Stimulated activated CD8-positive, alpha-beta memory T cell treated with anti-CD3 and anti-CD28 coated beads, Interleukin-15, amount 100 ng/mL, for 48 hours (primary cell): ENCODE measurements around the gene N4BP2L2.
"Not testable (repeated sequence)": the region's sequence is repeated elsewhere in the genome, so short reads cannot be mapped to it uniquely, and the experiment has no call there.

Source experiments
- DNase-seq, 2 donors: peaks; one replicate each; pipeline ENCODE4 v3.0.0-alpha.2; 2020; ENCODE audit warnings: low read depth in 2 of 2

Gene N4BP2L2

DNA sequence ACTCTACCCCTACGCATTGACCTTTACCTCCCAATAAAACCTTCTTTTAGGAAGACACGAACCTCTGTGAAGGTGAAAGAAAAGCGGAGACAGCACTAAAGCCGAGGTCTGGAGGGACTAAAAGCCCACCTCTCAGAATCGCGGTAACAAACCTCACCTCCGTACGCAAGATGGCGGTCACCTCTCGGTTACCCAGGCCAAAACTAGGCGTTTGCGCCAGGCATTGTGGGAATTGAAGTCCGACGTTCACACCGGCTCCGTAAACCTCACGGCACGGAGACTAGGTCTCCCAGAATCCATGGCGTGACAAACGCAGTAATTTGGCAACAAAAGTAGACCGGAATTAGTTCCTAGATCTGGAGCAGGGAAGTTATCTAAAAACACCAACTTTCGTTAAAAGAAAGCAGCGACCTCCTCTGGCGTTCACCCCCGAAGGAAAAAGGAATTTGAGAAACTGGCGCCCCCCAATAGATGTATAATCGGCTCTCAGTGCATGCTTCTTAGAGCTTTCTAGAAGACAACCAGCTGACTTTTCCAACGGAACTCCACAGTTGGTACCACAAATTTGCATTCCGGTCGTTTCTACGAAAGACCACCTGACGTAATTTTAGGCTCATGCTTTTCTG, at the start of gene N4BP2L2:
TSS of gene N4BP2L2 (minus strand) at position 175 of the 626 bp plus-strand sequence. CDS start 1,768 bp downstream, outside the sequence.
- peak; percentile 82 to 84 for DNase-seq

DNA sequence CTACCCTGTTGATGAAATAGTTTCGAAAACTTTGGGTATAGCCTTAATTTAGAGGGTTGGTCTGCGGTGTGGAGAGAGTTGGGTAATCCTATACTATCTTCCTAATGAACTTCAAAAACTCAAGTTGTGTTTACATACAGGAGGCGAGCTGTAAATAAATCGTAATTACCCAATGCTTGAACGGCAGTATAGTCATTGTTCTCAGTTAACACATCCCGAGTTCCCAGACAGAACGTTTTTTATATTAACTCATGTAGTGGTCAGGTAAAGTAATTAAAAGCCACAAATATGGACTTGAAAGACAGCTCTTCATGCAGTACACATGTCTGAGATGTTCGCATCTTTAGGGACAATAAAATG, 49.2 kb upstream of the N4BP2L2 start:
- DNase-seq: no peak

DNA sequence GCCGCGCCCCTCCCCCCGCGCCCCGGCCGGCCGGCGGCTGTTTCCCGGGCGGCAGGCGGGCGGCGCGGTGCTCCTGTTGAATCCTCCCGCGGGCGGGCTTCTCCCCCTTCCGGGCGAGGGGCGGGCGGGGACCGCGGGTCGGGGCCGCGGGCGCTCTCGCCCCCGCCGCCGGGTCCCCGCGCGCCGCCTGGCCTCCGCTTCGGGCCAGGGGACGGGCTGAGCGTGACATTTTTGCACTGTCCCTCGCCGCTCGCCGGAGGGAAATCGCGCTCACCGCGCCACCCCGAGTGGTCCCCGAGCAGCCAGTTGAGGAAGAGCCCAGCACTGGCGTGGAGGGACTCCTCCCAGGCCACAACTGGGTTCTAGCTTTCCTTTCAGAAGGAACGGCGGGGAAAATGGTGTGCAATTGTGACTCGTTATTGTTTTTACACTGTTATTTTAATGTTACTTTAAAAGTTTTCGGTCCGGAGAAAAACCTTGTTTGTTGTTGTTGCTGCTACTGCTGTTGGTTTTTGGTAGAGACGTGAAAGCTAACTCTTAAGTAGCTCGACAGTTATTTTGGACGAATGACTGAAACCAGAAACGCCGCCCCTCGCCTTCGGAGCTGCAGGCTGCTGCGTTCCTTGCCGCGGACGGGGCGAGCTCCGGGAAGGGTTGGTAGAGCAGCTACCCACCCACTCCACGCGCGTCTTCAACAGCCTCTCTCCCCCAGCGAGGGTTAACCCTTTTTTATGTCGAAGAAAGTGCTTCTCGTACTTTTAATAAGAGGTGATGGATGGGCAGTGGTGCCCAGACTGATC, 48.6 kb upstream of the N4BP2L2 start:
- peak; percentile 21 to 37 for DNase-seq

DNA sequence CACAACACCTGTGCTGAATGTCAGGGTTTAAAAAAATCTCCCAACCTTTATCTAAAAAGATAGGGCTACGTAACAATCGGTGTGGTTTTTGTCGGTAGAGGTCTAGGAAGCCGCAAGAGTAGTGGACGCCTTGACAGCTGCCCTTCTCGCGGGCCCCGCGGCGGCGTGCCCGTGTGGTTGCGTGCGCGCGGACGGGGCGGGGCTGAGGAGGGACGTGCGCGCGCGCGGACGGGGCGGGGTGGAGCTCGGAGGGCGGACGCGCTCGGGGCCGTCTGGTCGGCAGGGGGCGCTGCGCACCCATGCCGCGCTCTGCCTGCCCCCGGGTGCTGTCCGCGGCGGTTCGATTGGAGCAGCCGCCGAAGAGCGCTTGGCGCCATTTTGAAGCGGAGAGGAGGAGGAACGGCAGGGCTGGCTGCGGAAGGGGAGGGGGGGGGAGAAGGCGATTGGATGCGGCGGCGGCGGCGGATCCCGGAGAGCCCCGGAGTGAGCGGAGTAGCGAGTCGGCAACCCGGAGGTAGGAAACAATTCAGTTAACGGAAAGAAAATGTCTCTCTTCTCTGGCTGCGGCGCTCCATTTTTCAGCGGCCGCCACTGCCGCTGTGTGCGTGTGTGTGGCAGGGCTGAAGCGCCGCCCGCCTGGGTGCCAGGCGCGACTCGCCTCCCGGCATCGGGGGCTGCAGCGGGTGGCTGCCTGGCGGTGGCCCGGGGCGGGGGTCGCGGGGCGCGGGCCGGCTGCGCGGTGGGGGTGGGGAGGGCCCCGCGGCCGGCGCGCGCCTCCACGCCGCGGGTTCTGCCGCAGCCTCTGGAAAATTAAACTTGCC, 47.7 kb upstream of the N4BP2L2 start, which contains the start of gene PDS5B:
TSS of gene PDS5B (plus strand) at position 373 of the 821 bp plus-strand sequence. CDS start 62,321 bp downstream, outside the sequence.
- peak; percentile 90 for DNase-seq

DNA sequence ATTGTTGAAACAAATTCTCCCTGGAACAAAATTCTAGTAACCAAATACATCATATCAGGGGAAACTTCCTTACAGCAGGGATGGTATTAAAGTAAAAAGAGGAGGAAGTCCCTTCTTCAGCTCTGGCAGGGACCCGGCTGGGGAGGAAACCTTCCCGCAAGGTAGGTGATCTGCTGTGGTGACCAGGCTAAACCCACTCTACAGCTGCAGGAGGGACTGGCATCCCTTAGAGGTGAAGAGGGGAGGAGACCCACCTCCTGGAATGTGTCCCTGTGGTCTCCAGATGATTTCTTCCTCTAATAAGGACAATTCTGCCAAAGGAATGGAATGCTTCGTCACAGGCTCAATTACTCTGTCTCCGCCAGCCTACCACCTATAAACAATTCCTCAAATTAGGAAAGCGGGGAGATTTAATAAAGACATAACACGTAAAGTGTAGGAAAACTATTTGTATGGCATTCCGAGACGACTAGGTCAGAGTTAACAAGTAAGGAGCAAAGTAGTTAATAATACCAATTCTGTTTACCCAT, 47.0 kb upstream of the N4BP2L2 start:
- no peak for DNase-seq

DNA sequence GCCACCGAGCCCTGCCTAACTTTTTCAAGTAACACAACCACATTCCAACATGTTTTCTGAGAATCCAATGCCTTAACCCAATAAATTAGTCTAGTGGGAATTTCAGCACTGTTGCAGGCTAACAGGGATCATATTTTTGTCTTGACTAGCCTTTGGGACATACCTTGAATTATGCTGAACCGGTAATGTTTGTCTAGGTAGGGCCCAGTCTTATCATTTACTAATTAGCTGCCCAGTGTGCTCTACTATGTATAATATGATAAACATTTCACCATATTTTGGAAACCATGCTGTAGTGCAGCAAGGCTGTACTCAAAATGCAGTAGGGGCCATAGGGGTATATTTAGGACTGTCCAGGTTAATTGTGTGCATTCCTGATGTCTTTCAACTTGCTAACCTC, 44.4 kb upstream of the N4BP2L2 start:
- DNase-seq: no peak

DNA sequence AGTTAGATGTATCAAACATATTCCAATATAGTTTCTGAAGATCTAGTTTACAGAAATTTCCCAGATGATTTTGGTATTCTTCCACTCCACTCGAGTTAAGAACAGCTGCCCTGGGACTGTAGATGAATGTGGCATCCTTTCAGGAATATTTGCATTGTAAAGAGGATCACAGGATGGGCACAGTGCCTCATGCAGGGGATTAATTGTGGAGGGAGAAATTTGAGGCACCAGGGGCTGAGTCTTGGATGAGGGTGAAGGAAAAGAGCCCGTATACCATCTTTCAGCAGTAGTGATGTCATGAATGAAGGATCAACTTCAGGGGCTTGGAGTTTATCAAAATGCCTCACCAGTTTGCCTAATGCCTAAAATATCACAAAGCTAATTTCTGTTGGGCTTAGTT, 43.7 kb upstream of the N4BP2L2 start:
- no peak for DNase-seq

DNA sequence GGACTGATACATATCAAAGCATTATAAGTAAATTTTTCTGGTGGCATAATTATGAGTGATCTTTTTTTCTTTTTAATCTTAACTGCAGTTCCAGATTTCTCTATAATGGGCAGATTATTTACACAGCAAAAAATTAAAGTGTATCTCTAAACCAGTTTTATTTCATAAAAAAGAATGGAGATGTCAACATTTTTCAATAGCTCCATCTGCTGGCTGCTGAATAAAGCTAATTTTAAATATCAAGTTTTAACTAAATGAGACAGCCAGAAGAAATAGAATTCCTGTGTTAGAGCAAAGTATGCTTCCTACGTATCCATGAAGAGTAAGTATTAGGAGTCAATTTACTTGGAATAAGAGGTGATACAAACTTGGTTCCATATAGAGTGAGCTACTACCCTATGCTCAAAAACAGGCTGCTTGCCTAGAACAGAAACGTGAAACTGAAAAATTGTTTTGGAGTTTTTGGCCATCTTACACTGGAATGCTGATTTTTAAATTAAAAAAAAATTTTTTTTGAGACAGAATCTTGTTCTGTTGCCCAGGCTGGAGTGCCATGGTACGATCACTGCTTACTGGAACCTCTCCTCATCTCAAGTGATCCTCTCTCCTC, 42.7 kb upstream of the N4BP2L2 start:
- no peak for DNase-seq

DNA sequence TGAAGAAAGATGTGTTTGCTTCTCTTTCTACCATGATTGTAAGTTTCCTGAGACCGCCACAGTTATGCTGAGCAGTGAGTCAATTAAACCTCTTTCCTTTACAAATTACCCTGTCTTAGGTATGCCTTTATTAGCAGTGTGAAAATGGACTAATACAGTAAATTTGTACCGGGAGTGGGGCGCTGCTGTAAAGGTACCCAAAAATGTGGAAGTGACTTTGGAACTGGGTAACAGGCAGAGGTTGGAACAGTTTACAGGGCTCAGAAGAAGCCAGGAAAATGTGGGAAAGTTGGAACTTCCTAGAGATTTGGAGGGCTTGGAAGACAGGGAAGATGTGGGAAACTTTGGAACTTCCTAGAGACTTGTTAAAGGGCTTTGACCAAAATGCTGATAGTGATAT, 38.4 kb upstream of the N4BP2L2 start:
- no peak for DNase-seq

DNA sequence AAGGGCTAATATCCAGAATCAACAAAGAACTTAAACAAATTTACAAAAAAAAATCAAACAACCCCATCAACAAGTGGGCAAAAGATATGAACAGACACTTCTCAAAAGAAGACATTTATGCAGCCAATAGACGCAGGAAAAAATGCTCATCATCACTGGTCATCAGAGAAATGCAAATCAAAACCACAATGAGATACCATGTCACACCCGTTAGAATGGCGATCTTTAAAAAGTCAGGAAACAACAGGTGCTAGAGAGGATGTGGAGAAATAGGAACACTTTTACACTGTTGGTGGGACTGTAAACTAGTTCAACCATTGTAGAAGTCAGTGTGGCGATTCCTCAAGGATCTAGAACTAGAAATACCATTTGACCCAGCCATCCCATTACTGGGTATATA, 37.1 kb upstream of the N4BP2L2 start:
- DNase-seq: not testable (repeated sequence)

DNA sequence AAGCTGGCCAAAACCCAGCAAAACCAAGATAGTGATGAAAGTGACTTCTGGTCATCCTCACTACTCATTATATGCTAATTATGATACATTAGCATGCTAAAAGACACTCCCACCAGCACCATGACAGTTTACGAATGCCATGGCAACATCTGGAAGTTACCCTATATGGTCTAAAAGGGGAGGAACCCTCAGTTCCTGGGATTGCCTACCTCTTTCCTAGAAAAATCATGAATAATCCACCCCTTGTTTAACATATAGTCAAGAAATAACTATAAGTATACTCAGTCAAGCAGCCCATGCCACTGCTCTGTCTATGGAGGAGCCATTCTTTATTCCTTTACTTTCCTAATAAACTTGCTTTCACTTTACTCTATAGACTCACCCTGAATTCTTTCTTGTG, 22.2 kb upstream of the N4BP2L2 start:
- not testable (repeated sequence) for DNase-seq

DNA sequence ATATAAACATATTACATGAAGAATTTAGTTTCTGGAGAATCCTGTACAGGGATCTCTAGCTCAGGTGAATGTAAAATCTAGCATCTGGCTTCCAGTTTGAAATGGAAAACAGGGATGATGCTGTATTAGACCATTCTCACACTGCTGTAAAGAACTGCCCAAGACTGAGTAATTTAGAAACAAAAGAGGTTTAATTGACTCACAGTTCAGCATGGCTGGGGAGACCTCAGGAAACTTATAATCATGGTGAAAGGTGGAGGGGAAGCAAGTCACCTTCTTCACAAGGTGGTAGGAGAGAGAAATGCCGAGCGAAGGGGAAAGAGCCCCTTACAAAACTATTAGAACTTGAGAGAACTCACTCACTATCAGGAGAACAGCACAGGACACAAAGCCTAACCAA, 17.0 kb upstream of the N4BP2L2 start:
- DNase-seq: no peak

DNA sequence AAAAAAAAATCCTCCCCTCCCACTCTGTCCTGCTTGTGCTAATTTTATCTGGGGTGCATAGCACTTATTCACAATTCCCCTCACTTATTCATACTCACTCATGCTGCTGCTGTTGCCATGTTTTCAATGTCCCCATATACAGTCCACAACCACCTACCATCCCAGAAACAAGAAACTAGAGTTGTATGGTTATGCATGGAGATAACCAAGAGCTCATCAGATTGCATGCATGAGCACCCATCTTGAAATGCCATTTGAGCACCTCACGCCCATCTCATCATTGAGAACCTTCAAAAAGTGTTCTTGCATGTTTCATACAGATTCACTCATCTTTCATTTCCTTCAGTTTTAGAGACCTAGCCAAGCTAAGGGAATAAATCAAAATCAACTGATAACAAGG, 15.1 kb upstream of the N4BP2L2 start:
- DNase-seq: no peak

DNA sequence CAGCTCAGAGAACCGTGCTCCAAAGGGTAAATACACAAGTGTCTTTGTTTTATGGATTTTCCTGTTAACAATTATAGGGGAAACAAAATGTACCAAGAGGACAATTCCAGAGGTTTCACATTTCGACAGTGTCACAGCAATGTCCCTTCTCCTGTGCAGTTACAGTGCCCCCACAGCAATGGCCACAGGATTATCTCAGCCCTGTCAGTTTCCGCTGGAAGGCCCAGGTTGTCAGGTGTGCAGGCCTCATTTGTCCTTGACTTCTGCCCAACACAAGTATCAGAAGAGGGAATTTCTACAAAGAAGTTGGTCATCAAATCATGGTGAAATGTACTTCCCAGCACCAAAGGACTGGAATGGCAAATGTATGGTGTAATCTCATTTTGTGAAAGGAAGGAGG, 11.2 kb upstream of the N4BP2L2 start:
- no peak for DNase-seq

DNA sequence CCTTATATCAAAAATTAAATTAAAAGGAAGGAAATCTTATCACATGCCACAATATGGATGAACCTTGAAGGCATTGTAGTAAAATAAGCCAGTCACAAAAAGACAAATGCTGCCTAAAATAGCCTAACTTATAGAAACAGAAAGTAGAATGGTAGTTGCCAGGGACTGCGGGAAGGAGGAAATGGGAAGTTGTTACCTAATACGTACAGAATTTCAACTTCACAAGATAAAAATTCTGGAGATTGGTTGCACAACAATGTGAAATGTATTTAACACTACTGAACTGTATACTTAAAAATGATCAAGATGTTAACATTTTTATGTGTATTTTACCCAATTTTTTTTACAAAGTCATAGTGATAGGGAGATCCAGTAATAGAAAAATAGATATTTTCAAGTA, 10.2 kb upstream of the N4BP2L2 start:
- DNase-seq: no peak

DNA sequence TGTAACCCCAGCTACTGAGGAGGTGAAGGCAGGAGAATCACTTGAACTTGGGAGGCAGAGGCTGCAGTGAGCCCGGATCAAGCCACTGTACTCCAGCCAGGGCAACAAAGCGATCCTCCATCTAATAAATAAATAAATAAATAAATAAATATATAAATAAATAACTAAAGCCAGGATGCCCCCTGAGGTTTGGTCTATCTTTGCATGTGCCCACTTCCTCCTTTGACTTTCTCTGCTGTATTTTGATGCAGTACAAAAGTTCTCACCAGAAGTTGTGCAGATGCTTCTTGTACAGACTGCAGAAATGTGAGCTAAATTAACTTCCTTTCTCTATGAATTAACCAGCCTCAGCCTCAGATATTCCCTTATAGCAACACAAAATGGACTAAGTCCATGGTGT, 6.5 kb upstream of the N4BP2L2 start:
- no peak for DNase-seq

DNA sequence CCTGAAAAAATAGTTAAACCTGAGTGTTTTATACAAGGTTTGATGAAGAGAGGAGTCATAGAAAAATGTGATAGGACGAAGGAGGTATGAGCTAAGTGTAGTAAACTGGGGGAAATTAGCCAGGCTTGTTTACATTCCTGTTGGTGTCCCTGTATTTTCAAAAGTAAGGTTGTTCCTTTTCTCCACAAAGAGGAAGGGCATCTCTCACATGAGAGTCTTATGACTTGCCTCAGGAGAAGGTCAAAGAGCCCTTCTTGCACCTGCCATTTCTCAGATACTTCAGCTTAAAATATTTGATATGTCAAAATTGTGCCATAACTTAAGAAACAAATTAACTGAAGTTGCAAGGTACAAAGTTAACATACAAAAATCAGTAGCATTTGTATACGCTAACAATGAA, 3.6 kb upstream of the N4BP2L2 start:
- no peak for DNase-seq

DNA sequence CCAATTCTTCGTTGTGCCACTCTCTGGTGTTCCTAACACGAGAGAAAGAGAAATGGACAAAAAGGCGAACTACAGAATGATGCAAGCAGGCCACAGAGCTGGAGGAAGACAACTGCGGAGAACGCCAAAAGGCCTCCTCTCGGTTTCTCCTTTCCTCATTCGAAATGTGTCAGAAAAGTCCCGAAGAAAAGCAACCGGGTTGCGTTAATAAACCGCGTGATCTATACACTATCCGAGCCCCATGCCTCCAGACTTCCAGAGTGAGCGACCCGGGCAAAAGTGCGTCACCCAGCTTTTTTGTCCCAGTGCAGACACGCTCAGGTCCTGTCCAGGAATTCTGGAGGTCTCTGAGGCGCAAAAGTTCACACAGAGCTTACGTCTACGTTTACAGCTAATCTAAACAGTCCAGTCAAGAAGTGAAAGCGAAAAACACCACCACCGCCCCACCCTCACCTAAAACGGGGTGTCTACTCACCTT, 413 bp downstream of the N4BP2L2 start:
- DNase-seq: peak in 1 of 2 donors; percentile 42

DNA sequence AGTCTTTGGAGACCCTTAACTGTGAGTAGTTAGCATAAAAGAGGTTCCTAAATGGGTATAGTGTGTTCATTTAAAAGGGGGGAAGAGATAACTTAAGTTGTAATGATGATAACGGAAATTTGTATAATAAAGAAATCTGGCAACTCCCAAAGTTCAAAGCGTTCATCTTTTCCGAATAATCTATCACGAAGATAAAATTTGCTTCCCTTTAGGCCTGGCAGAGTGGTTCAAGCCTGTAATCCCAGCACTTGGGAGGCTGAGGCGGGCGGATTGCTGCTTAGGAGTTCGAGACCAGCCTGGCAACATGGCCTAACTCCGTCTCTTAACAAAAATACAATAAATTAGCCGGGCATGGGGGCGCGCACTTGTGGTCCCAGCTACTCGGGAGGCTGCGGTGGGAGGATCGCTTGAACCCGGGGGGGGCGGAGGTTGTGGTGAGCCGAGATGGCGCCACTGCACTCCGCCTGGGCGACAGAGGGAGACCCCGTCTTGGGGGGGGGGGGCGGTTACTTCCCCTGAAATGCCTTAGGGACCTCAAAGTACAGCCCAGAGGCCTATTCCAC, 934 bp downstream of the N4BP2L2 start:
- DNase-seq: peak; percentile 19 to 31

DNA sequence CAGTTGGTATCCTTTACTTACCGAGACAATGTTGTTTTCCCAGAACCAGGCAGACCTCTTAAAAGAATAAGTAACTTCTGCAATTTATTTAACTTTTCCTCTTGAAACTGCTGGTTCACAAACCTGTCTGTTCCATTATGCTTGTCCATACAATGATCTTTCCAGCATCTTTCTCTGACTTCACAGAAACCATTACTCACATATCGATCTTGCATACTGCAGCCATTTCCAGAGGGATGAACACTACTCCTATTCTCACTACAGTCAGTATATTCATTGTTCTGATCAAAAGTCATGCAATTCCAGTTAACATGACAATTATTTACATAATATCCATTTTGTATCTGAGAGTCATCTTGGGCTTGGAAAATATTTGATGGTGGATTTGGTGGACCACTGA, 2.8 kb downstream of the N4BP2L2 start:
- DNase-seq: no peak

DNA sequence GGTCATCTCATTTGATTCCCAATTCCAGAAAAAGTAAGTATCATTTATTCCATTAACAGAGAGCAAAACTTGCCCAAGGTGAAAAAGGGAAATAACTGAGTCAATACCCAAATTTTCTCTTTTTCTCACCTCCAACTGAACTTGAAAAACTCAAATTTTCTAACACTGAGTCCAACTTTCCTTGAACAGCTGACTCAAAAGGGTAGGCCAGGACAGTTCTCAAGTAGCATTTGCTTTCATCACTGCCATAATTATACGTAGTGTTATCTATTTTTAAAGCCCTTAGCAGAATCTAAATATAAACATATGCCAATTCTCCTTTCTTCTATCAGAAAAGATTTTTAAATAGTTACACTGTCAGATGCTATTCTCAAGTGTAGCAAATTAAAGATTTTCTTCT, 3.5 kb downstream of the N4BP2L2 start:
- no peak for DNase-seq
